ENCODE results near the gene RAB11B. TPM values are rescaled to one million over a fixed set of nuclear protein-coding genes. Genes with fewer than 3 reads are reported as not detected.
A peak's percentile ranks its signal among the peaks of the same experiment; 100 is the strongest.

Gene RAB11B
- total RNA-seq, 1 donor from 2014 or later: 100 TPM

DNA sequence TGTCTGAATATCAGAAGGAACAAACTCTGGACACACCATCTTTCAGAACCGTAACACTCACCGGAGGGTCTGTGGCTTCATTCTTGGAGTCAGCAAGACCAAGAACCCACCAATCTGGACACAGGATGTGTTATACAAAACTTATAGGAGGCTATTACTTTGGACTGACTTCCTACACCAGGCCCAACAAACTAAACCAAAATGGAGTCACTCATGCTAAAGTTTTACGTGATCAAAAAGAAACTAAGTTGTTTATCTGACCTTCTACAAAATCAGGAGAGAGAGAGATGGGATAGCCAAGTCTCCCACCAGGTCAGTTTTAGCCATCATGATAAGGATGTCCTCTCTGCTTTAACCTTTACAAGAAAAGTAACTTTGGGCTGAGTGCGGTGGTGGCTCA is 3.2 kb upstream of the RAB11B start:
- peaks cover 3% of the 10 kb centered on the region for H3K9me3 Mint-ChIP-seq
- ChIA-PET POLR2A (no interaction called here), CTCF (no interaction called here)
- intact Hi-C loops (cut with micrococcal nuclease): no loop called here
- H3K4me3 Mint-ChIP-seq: no peak overlapping the region
- no peak overlapping the region for H3K27ac Mint-ChIP-seq
- no peaks in the 10 kb centered on the region for H3K27me3 Mint-ChIP-seq
- DNase-seq (no peak), ATAC-seq (ENCODE audit: low read depth) (no peak)
- peaks cover 18% of the 10 kb centered on the region for H3K4me1 Mint-ChIP-seq
- peaks cover 9% of the 10 kb centered on the region for H3K36me3 Mint-ChIP-seq (ENCODE audit: low read depth)
- TF ChIP-seq, protein P1, sequence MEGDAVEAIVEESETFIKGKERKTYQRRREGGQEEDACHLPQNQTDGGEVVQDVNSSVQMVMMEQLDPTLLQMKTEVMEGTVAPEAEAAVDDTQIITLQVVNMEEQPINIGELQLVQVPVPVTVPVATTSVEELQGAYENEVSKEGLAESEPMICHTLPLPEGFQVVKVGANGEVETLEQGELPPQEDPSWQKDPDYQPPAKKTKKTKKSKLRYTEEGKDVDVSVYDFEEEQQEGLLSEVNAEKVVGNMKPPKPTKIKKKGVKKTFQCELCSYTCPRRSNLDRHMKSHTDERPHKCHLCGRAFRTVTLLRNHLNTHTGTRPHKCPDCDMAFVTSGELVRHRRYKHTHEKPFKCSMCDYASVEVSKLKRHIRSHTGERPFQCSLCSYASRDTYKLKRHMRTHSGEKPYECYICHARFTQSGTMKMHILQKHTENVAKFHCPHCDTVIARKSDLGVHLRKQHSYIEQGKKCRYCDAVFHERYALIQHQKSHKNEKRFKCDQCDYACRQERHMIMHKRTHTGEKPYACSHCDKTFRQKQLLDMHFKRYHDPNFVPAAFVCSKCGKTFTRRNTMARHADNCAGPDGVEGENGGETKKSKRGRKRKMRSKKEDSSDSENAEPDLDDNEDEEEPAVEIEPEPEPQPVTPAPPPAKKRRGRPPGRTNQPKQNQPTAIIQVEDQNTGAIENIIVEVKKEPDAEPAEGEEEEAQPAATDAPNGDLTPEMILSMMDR (IDR thresholded peaks at IDR 0.05): no peak

DNA sequence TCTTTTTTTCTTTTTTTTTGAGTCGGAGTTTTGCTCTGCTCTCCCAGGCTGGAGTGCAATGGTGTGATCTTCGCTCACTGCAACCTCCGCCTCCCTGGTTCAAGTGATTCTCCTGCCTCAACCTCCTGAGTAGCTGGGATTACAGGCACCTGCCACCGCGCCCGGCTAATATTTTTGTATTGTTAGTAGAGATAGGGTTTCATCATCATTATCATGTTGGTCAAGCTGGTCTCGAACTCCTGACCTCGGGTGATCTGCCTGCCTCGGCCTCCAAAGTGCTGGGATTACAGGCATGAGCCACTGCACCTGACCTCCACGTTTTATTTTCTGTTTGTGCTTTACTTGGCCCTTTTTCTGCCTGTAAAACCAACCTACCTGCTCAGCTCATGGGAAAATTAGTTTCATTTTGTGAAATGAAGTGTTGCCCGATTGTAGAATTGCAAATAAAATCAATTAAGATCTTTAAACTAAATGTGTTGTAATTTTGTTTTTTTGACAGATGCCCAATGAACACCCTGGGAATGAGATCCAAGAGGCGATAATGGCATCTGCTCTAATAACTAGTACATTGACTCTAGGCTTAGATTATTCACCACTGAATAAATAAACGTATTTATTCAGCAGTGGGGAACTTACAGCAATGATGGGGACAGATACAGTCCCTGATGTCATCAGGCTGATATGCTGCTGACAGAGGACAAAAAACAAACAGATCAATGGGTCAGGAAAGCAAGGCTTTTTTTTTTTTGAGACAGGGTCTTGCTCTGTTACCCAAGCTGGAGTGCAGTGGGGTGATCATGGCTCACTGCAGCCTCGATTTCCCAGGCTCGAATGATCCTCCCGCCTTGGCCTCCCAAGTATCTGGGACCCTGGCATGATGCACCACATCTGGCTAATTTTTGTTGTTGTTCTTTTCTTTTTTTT is 2.2 kb upstream of the RAB11B start:
- Mint-ChIP-seq H3K4me3 (no peak overlapping the region), H3K4me1 (peaks cover 25% of the 10 kb centered on the region), H3K36me3 (ENCODE audit: low read depth) (peaks cover 9% of the 10 kb centered on the region), H3K27ac (no peak overlapping the region), H3K27me3 (no peaks in the 10 kb centered on the region), H3K9me3 (peaks cover 3% of the 10 kb centered on the region)
- POLR2A ChIA-PET: interaction anchor here (0.6 kb wide), 1 partner anchor 84 kb away, joined by 4 read pairs; no protein-coding TSS in a partner anchor
- ATAC-seq (ENCODE audit: low read depth) (no peak), DNase-seq (no peak)
- TF ChIP-seq, protein P1 (IDR thresholded peaks at IDR 0.05): no peak
- CTCF ChIA-PET: no interaction called here
- intact Hi-C loops (cut with micrococcal nuclease): no loop called here

DNA sequence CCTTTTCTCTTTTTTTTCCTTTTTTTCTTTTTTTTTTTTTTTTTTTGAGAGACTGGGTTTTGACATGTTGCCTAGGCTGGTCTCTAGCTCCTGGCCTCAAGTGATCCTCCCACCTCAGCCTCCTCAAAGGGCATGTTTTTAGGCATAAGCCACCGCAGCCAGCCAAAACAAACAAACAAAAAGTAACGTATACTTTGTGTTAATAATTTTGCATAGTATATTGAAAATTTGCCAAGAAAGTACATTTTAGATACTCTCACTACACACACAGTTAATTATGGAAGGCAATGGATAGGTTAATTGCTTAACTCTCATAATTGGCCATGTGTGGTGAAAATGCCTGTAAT is 1.6 kb upstream of the RAB11B start:
- intact Hi-C loops (cut with micrococcal nuclease): no loop called here
- no peak overlapping the region for H3K27ac Mint-ChIP-seq
- no peak for ATAC-seq (ENCODE audit: low read depth)

DNA sequence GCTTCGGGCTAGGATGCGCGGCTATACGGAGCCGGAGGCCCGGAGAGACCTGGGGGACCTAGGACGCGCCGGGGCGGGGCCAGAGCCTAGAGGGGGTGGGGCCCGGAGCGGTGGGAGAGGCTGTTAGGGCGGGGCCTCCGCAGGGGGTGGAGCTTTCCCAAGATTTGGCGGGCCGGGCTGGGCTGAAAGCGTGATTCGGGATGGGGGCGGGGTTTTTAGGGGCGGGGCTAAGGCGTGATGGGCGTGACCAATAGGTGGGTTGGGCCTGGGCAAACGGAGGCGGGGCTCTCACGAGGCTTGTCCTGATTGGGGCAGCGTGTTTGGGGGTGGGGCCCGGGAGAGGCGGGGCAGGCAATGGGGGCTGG is 439 bp downstream of the RAB11B start:
- H3K36me3 Mint-ChIP-seq (ENCODE audit: low read depth): peaks cover 14% of the 10 kb centered on the region
- CTCF ChIA-PET: interaction anchor here (1.2 kb wide), 1 partner anchor 22 kb away, joined by 4 read pairs; the partner anchor contains the start of gene MARCHF2
- H3K9me3 Mint-ChIP-seq: peaks cover 3% of the 10 kb centered on the region
- peaks cover 27% of the 10 kb centered on the region for H3K4me1 Mint-ChIP-seq
- POLR2A ChIA-PET: interaction anchor here (0.5 to 2.2 kb wide), 12 partner anchors 9 to 689 kb away, joined by 3 to 17 read pairs (median 4); partner anchors contain the start of genes FCER2, HNRNPM, MARCHF2 and NDUFA7
- H3K4me3 Mint-ChIP-seq: peak overlapping the region; percentile 76
- H3K27me3 Mint-ChIP-seq: no peaks in the 10 kb centered on the region
- intact Hi-C loops (cut with micrococcal nuclease): loop anchor here (1.0 to 10.0 kb wide), 7 partner anchors 23 to 470 kb away; partner anchors contain the start of genes HNRNPM, KANK3, MARCHF2 and NDUFA7
- TF ChIP-seq, protein P1 (IDR thresholded peaks at IDR 0.05): no peak
- peak; percentile 86 for DNase-seq
- ATAC-seq (ENCODE audit: low read depth): peak; percentile 64
- peak overlapping the region; percentile 75 for H3K27ac Mint-ChIP-seq

More for the DNA sequence above, 1.6 kb upstream of the RAB11B start:
- ChIA-PET POLR2A (interaction anchor here (0.6 kb wide), 1 partner anchor 85 kb away, joined by 4 read pairs; no protein-coding TSS in a partner anchor), CTCF (no interaction called here)
- Mint-ChIP-seq H3K9me3 (peaks cover 3% of the 10 kb centered on the region), H3K27me3 (no peaks in the 10 kb centered on the region), H3K4me3 (no peak overlapping the region), H3K36me3 (ENCODE audit: low read depth) (peaks cover 9% of the 10 kb centered on the region), H3K4me1 (peaks cover 27% of the 10 kb centered on the region)
- no peak for DNase-seq
- TF ChIP-seq, protein P1 (IDR thresholded peaks at IDR 0.05): no peak

Data from activated B cell treated with CpG ODN at 0.5 μM for 24 hours (primary cell).